Gastrocnemius medialis (tissue), 4 donors: ENCODE results near the gene CDC42BPG. TPM values are rescaled to one million over a fixed set of nuclear protein-coding genes. Genes with fewer than 3 reads are reported as not detected.

ENCODE experiments used
- ATAC-seq, 2 donors: fragments of 150-250 bp; one replicate each; pipeline ENCODE4 v1.9.1; 2016
- DNase-seq, 2 donors: peaks; one replicate each; pipeline ENCODE4 v3.0.0-alpha.2; 2019
- H3K27ac ChIP-seq, 4 donors: fragments of 200-600 bp; sonication (generic); 1 replicate in 1 of 4; 2 replicates in 3 of 4; pipeline ENCODE4 v1.5.1; 2016 to 2018; ENCODE audit warnings: mild to moderate bottlenecking in 2 of 4, moderate library complexity in 1 of 4
- H3K27me3 ChIP-seq, 3 donors: fragments of 200-600 bp; sonication (generic) in 2 of 3; 1 replicate in 1 of 3; 2 replicates in 2 of 3; pipeline versions ENCODE4 v1.5.1 to v1.6.0; 2016 to 2019; ENCODE audit warnings: mild to moderate bottlenecking in 1 of 3, moderate library complexity in 1 of 3
- H3K36me3 ChIP-seq, 2 donors: fragments of 200-600 bp; sonication (generic) in 1 of 2; one replicate each; pipeline ENCODE4 v1.5.1; 2017 to 2018
- H3K4me1 ChIP-seq, 2 donors: fragments of 200-600 bp; sonication (generic) in 1 of 2; one replicate each; pipeline ENCODE4 v1.5.1; 2016 to 2017; ENCODE audit warnings: mild to moderate bottlenecking in 2 of 2
- H3K4me3 ChIP-seq, 4 donors: fragments of 200-600 bp; sonication (generic) in 3 of 4; 1 replicate in 1 of 4; 2 replicates in 3 of 4; pipeline ENCODE4 v1.5.1; 2016 to 2019; ENCODE audit warnings: mild to moderate bottlenecking in 2 of 4
- H3K9me3 ChIP-seq, 3 donors: fragments of 200-600 bp; sonication (generic) in 2 of 3; 1 replicate in 1 of 3; 2 replicates in 2 of 3; pipeline ENCODE4 v1.5.1; 2016 to 2019
- CTCF ChIP-seq, 5 experiments: fragments of 450-650 bp in 3 of 5; fragments of 200-600 bp in 2 of 5; sonication (generic) in 2 of 5; IDR thresholded peaks in 4 of 5; conservative IDR thresholded peaks in 1 of 5; 1 replicate in 4 of 5; 2 replicates in 1 of 5; pipeline ENCODE4 v1.5.1; 2016 to 2019; ENCODE audit warnings: antibody characterized with exemption in 5 of 5, mild to moderate bottlenecking in 3 of 5, moderate library complexity in 3 of 5
- POLR2A ChIP-seq, 2 donors: fragments of 450-650 bp; IDR thresholded peaks; one replicate each; pipeline ENCODE4 v1.6.1; 2017; ENCODE audit warnings: antibody characterized with exemption in 2 of 2, mild to moderate bottlenecking in 2 of 2, moderate library complexity in 2 of 2
- in situ Hi-C, 4 donors: fragments of 200-750 bp; cut with MboI; loops; one replicate each; pipeline versions ENCODE4 v1.15.0 to v1.8.0; 2017; ENCODE audit warnings: low sequenced_read_pairs in 4 of 4
- intact Hi-C: fragments of 100-400 bp; cut with DNase I; formaldehyde crosslinking; loops from one replicate; pipeline ENCODE4 v1.15.1; 2023; ENCODE audit warnings: low total_unique reads
- total RNA-seq, 4 donors: library from RNA; depleted of rRNA; stranded (reverse); fragments of >200 nt; gene quantifications; one replicate each; pipeline versions ENCODE4 v1.1.0 to v1.2.3, GENCODE V29; 2016

CDC42BPG gene
- total RNA-seq, 4 donors from 2014 or later = 0.15 to 0.19 TPM; not detected in 2

GRCh38 chr11:64858467-64859263, 14.2 kb upstream of the CDC42BPG start:
- in situ Hi-C loops = no loop called here
- H3K4me3 ChIP-seq = peak overlapping the region in 1 of 4 donors; percentile 15

DNA sequence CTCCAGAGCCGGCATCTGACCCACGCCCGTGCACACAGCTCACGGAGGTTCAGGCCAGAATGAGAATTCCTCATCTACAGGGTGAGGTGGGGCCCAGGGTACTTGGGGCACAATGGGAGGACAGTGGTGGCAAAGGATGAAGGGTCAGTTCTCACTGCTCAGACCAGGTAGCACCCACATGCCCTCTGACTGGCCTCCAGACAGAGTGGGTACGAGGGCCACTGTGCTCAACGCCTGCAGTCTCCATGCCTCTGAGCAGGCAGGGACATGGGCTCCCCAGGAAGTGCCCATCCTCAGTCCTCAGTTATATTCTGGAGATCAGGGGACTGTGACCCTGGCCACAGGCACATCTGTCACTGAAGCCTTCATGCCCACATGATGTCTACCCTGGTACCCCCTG, 13.0 kb upstream of the CDC42BPG start:
- intact Hi-C loops (loop anchor here (5.0 to 10.0 kb wide), 2 partner anchors 257 to 720 kb away; partner anchors contain the start of genes EHBP1L1, TM7SF2 and ZNHIT2), in situ Hi-C loops (no loop called here)
- no peaks in the 10 kb centered on the region for H3K27me3 ChIP-seq
- ATAC-seq (no peak), DNase-seq (no peak)
- peak overlapping the region; percentile 90 to 94 (median 92) for H3K27ac ChIP-seq
- H3K9me3 ChIP-seq = no peaks in the 10 kb centered on the region
- peaks cover 83 to 87% of the 10 kb centered on the region in 2 donors for H3K4me1 ChIP-seq
- H3K4me3 ChIP-seq = no peak overlapping the region
- H3K36me3 ChIP-seq = no peaks in the 10 kb centered on the region
- TF ChIP-seq CTCF (IDR thresholded peaks at IDR 0.05 in 4 of 5, conservative IDR thresholded peaks at IDR 0.05 in 1 of 5) = no peak
- no peak for TF ChIP-seq POLR2A (IDR thresholded peaks at IDR 0.05)

More at GRCh38 chr11:64858467-64859263, 14.2 kb upstream of the CDC42BPG start:
- Histone ChIP-seq H3K27ac (peak overlapping the region; percentile 90 to 94 (median 92)), H3K4me1 (peaks cover 83 to 87% of the 10 kb centered on the region in 2 donors), H3K9me3 (no peaks in the 10 kb centered on the region), H3K27me3 (no peaks in the 10 kb centered on the region), H3K36me3 (no peaks in the 10 kb centered on the region)
- intact Hi-C loops = loop anchor here (5.0 to 10.0 kb wide), 2 partner anchors 256 to 719 kb away; partner anchors contain the start of genes EHBP1L1, TM7SF2 and ZNHIT2
- DNase-seq = peak; percentile 96 to 99
- peak; percentile 74 to 85 for ATAC-seq
- TF ChIP-seq CTCF (IDR thresholded peaks at IDR 0.05 in 4 of 5, conservative IDR thresholded peaks at IDR 0.05 in 1 of 5) (no peak), POLR2A (IDR thresholded peaks at IDR 0.05) (peak; percentile 61 to 65)

GRCh38 chr11:64856382-64857227, 12.2 kb upstream of the CDC42BPG start:
- intact Hi-C loops = loop anchor here (1.0 to 10.0 kb wide), 3 partner anchors 22 to 721 kb away; partner anchors contain the start of genes EHBP1L1, EHD1, TM7SF2 and ZNHIT2
- Histone ChIP-seq H3K4me1 (peaks cover 86 to 87% of the 10 kb centered on the region in 2 donors), H3K4me3 (no peak overlapping the region)

More at GRCh38 chr11:64856382-64857227, 12.2 kb upstream of the CDC42BPG start:
- no peaks in the 10 kb centered on the region for H3K36me3 ChIP-seq
- ATAC-seq (peak; percentile 67 to 72), DNase-seq (peak; percentile 89 to 96)
- no peaks in the 10 kb centered on the region for H3K9me3 ChIP-seq
- H3K27me3 ChIP-seq = no peaks in the 10 kb centered on the region
- in situ Hi-C loops = no loop called here
- TF ChIP-seq POLR2A (IDR thresholded peaks at IDR 0.05) (peak; percentile 71 to 78), CTCF (IDR thresholded peaks at IDR 0.05 in 4 of 5, conservative IDR thresholded peaks at IDR 0.05 in 1 of 5) (no peak)
- H3K27ac ChIP-seq = peak overlapping the region; percentile 90 to 94 (median 92)
